ENCODE results near the gene C10orf105. TPM values are rescaled to one million over a fixed set of nuclear protein-coding genes. Genes with fewer than 3 reads are reported as not detected.

C10orf105 gene
- total RNA-seq, 4 donors from 2014 or later = 0.06 to 0.17 (median 0.11) TPM; not detected in 1

DNA sequence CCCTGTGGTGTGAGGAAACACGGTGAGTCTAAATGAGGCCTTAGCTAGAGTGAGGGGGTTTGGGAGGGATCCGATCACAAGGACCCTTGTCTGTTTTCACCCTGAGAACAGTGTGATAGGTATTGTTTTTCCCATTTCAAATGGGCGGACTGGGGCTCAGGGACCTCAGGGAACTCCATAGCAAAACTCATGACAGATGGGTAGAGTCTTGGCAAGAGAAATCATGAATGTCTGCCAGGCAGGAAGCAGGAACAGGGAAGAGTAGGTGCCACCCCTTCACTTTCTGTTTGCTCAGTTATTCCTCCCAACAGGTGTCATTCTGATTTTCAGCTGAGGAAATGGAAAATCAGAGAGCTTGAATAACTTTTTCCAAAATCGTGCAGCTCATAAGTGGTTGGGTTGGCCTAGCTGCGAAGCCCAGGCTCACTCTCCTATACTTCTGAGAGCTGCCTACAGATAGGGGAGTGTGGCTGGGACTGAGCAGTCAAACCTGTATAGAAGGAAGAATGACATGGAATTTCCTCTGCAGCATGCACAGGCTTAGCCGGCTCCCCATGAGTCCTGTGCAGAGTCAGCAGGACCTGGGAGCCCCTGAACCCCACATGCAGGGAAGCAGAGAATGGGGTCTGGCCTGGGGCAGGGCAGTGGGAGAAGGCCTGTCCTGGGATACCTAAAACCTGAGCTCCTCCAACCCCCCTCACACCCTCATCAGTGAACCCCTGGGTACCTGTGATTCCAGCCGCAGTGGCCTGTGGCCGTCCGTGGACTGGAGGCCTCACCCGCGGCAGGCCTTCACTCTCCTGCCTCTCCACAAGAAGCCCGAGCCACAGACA lies 17.6 kb upstream of the C10orf105 start:
- Histone ChIP-seq H3K27ac (replicated peaks in 1 of 4) (peak overlapping the region in 3 of 4 donors; percentile 10 to 44 (median 30)), H3K4me1 (peaks cover 5 to 43% (median 41%) of the 10 kb centered on the region in 4 donors), H3K4me3 (no peak overlapping the region), H3K36me3 (peaks cover 0 to 8% (median 4%) of the 10 kb centered on the region in 4 donors), H3K27me3 (no peaks in the 10 kb centered on the region), H3K9me3 (no peaks in the 10 kb centered on the region)
- DNase-seq (ENCODE audit: extremely low spot score) = no peak
- intact Hi-C loops (cut with DNase I) = no loop called here
- WGBS = 80% methylated on average over 12 of the region's 12 CpGs
- no peak for TF ChIP-seq POLR2AphosphoS5 (IDR thresholded peaks at IDR 0.05)
- TF ChIP-seq EP300 (IDR thresholded peaks at IDR 0.05) = no peak
- TF ChIP-seq, protein P1, sequence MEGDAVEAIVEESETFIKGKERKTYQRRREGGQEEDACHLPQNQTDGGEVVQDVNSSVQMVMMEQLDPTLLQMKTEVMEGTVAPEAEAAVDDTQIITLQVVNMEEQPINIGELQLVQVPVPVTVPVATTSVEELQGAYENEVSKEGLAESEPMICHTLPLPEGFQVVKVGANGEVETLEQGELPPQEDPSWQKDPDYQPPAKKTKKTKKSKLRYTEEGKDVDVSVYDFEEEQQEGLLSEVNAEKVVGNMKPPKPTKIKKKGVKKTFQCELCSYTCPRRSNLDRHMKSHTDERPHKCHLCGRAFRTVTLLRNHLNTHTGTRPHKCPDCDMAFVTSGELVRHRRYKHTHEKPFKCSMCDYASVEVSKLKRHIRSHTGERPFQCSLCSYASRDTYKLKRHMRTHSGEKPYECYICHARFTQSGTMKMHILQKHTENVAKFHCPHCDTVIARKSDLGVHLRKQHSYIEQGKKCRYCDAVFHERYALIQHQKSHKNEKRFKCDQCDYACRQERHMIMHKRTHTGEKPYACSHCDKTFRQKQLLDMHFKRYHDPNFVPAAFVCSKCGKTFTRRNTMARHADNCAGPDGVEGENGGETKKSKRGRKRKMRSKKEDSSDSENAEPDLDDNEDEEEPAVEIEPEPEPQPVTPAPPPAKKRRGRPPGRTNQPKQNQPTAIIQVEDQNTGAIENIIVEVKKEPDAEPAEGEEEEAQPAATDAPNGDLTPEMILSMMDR (IDR thresholded peaks at IDR 0.05) = no peak
- no peak for TF ChIP-seq POLR2A (IDR thresholded peaks at IDR 0.05; ENCODE audit: low read depth)

DNA sequence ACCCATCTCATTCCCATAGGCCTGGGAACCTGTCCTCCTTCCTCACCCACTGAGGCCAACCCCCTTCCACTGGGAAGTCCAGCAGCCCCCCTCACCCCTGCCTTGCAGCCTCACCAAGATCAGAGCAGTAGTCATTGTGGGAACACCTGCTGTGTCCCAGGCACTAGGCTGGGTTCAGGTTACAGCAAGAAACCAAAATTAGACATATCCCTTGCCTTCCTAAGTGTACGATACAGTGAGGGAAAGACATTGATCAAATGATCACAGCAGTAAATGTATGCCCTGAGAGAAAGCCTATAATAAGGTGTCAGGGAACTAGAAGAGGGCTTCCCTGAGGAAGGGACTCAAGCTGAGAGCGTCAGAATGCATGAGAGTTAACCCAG lies 17.0 kb upstream of the C10orf105 start:
- 80% methylated on average over 2 of the region's 2 CpGs for WGBS

DNA sequence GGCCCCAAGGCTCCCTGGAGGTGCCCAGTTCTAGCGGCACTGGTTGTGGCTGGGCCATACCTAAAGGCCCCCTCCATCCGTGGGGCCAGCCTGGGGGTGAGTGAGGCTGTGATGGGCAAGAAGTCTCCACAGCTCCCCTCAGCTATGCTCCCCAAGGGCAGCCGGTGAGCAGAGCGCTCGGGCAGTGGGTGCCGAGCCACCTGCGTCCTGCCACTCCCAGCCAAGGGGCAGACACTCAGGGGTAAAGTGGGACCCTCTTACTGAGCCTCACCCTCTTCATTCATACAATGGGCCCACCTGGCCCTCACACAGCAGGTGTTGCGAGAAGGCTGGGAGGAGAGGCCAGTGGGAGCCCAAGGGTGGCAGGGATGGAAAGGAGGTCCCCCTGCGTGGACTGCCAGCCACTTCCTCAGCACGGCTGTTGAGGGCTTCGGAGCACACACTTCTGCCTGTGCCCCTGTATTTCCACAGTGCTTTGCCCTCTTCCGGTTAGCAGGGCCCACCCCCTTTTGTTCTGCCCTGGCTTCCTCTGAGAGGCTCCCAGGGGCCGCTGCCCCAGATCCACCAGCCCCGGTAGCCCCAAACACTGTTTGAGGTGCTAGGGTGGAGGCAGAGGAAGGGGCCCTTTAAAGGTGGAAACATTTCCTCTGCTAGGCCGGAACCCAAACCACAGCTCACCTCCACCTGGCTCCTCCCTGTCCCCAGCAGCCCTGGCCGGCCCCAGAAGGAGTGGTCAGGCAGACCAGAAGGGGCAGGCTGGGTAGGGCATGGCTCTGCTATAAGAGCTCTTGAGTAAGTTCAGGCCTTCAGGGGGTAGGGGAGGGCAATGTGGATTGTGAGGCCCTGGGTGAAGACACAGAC lies 16.4 kb upstream of the C10orf105 start:
- intact Hi-C loops (cut with DNase I) = no loop called here
- Histone ChIP-seq H3K36me3 (no peaks in the 10 kb centered on the region), H3K9me3 (no peaks in the 10 kb centered on the region), H3K27me3 (no peaks in the 10 kb centered on the region), H3K4me1 (peaks cover 5 to 43% (median 41%) of the 10 kb centered on the region in 4 donors), H3K27ac (replicated peaks in 1 of 4) (peak overlapping the region in 2 of 4 donors; percentile 5 to 44), H3K4me3 (no peak overlapping the region)
- TF ChIP-seq EP300 (IDR thresholded peaks at IDR 0.05) (no peak), POLR2AphosphoS5 (IDR thresholded peaks at IDR 0.05) (no peak), POLR2A (IDR thresholded peaks at IDR 0.05; ENCODE audit: low read depth) (no peak)
- TF ChIP-seq, protein P1 (IDR thresholded peaks at IDR 0.05) = no peak
- 93% methylated on average over 12 of the region's 16 CpGs for WGBS
- no peak for DNase-seq (ENCODE audit: extremely low spot score)

More for the DNA sequence above, 17.0 kb upstream of the C10orf105 start:
- intact Hi-C loops (cut with DNase I) = no loop called here
- peak overlapping the region in 2 of 4 donors; percentile 5 to 44 for H3K27ac ChIP-seq (replicated peaks in 1 of 4)
- H3K9me3 ChIP-seq = no peaks in the 10 kb centered on the region
- H3K36me3 ChIP-seq = peaks cover 0 to 2% (median under 1%) of the 10 kb centered on the region in 4 donors
- H3K4me1 ChIP-seq = peaks cover 5 to 43% (median 41%) of the 10 kb centered on the region in 4 donors
- H3K4me3 ChIP-seq = no peak overlapping the region
- H3K27me3 ChIP-seq = no peaks in the 10 kb centered on the region
- TF ChIP-seq POLR2A (IDR thresholded peaks at IDR 0.05; ENCODE audit: low read depth) (no peak), EP300 (IDR thresholded peaks at IDR 0.05) (no peak), POLR2AphosphoS5 (IDR thresholded peaks at IDR 0.05) (no peak)
- TF ChIP-seq, protein P1 (IDR thresholded peaks at IDR 0.05) = no peak
- no peak for DNase-seq (ENCODE audit: extremely low spot score)

DNA sequence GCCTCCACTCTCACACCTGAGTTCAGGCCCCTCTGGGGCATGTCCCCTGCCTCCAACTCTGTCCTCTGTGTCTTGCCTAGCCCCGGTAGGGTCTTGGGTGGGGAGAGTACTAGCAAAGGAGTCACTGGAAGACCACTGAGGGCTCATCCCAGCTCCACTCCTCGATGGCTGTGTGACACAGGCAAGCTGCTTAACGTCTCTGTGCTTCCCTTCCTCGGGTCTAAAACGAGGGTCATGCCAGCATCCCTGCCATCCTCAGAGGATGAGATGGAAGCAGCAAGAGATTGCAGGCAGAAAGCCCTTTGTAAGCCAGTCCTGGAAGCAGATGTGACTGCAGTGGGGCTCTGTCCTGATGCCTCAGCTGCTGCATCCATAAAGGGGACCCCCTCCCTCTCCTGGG lies 15.2 kb upstream of the C10orf105 start:
- Histone ChIP-seq H3K4me3 (no peak overlapping the region), H3K27ac (replicated peaks in 1 of 4) (no peak overlapping the region), H3K4me1 (peaks cover 5 to 34% (median 32%) of the 10 kb centered on the region in 4 donors), H3K9me3 (no peaks in the 10 kb centered on the region), H3K27me3 (no peaks in the 10 kb centered on the region), H3K36me3 (no peaks in the 10 kb centered on the region)
- no peak for TF ChIP-seq POLR2A (IDR thresholded peaks at IDR 0.05; ENCODE audit: low read depth)
- TF ChIP-seq, protein P1 (IDR thresholded peaks at IDR 0.05) = no peak
- no peak for TF ChIP-seq EP300 (IDR thresholded peaks at IDR 0.05)
- TF ChIP-seq POLR2AphosphoS5 (IDR thresholded peaks at IDR 0.05) = no peak
- 88% methylated on average over 4 of the region's 5 CpGs for WGBS
- intact Hi-C loops (cut with DNase I) = no loop called here
- DNase-seq (ENCODE audit: extremely low spot score) = no peak

Data from esophagus muscularis mucosa (tissue), 4 donors.